ENCODE data around the gene DEFB118. TPM values are rescaled to one million over a fixed set of nuclear protein-coding genes. Genes with fewer than 3 reads are reported as not detected.

DEFB118 gene
- total RNA-seq (not detected), polyA plus RNA-seq (not detected)
- long read RNA-seq, donor 1, result 0 reads
- long read RNA-seq, donor 2, result 0 reads
- long read RNA-seq, donor 3, result 0 reads

- Histone ChIP-seq H3K9me3 (peaks cover 0 to 21% (median 0%) of the 10 kb centered on the region in 12 donors), H3K4me3 (no peak within 1 kb of the TSS), H3K27ac (no peak within 1 kb of the TSS), H3K27me3 (peaks cover 0 to 4% (median 0%) of the 10 kb centered on the region in 9 donors), H3K4me1 (no peaks in the 10 kb centered on the region), H3K36me3 (no peaks in the 10 kb centered on the region)
- ATAC-seq (no peak), DNase-seq (no peak)
- TF ChIP-seq POLR2A (IDR thresholded peaks at IDR 0.05) (no peak), CTCF (IDR thresholded peaks at IDR 0.05) (no peak)
- WGBS, 4 donors, result 58 to 79% (median 67%) methylated on average over 2 of the region's 2 CpGs
- intact Hi-C loops (cut with DNase I), result no loop called here
Observed at GRCh38 chr20:31368301-31368700, at the start of gene DEFB118. DEFB118 (plus strand) TSS chr20:31368601; CDS start chr20:31368651, 50 bp downstream.

- H3K4me1 ChIP-seq, result no peaks in the 10 kb centered on the region
- H3K27ac ChIP-seq, result no peak overlapping the region
- H3K36me3 ChIP-seq, result no peaks in the 10 kb centered on the region
- peaks cover 0 to 5% (median 0%) of the 10 kb centered on the region in 9 donors for H3K27me3 ChIP-seq
- peaks cover 0 to 37% (median 14%) of the 10 kb centered on the region in 12 donors for H3K9me3 ChIP-seq
- no peak for DNase-seq
- TF ChIP-seq POLR2A (IDR thresholded peaks at IDR 0.05), result no peak
- no peak for TF ChIP-seq CTCF (IDR thresholded peaks at IDR 0.05)
- ATAC-seq, result no peak
- WGBS, 4 donors, result 32 to 51% (median 46%) methylated on average over 3 of the region's 3 CpGs
- no peak overlapping the region for H3K4me3 ChIP-seq
- intact Hi-C loops (cut with DNase I), result no loop called here
Observed at GRCh38 chr20:31322504-31322903, 45.9 kb upstream of the DEFB118 start.

GRCh38 chr20:31330893-31331292 lies 37.5 kb upstream of the DEFB118 start:
- H3K36me3 ChIP-seq, result no peaks in the 10 kb centered on the region
- no peak overlapping the region for H3K4me3 ChIP-seq
- no peaks in the 10 kb centered on the region for H3K4me1 ChIP-seq
- no peak for ATAC-seq
- H3K27me3 ChIP-seq, result no peaks in the 10 kb centered on the region
- H3K9me3 ChIP-seq, result peaks cover 0 to 17% (median 0%) of the 10 kb centered on the region in 12 donors
- no peak for DNase-seq
- H3K27ac ChIP-seq, result no peak overlapping the region
- intact Hi-C loops (cut with DNase I), result no loop called here
- TF ChIP-seq CTCF (IDR thresholded peaks at IDR 0.05) (no peak), POLR2A (IDR thresholded peaks at IDR 0.05) (no peak)

- intact Hi-C loops (cut with DNase I), result no loop called here
- Histone ChIP-seq H3K4me1 (no peaks in the 10 kb centered on the region), H3K36me3 (no peaks in the 10 kb centered on the region), H3K27ac (no peak overlapping the region), H3K27me3 (peaks cover 0 to 5% (median 0%) of the 10 kb centered on the region in 9 donors), H3K4me3 (no peak overlapping the region), H3K9me3 (no peaks in the 10 kb centered on the region)
- ATAC-seq (no peak), DNase-seq (no peak)
- TF ChIP-seq CTCF (IDR thresholded peaks at IDR 0.05) (no peak), POLR2A (IDR thresholded peaks at IDR 0.05) (no peak)
Observed at GRCh38 chr20:31341470-31341869, 26.9 kb upstream of the DEFB118 start.
